ENCODE data around the gene PSMB10.

The PSMB10 gene

DNA sequence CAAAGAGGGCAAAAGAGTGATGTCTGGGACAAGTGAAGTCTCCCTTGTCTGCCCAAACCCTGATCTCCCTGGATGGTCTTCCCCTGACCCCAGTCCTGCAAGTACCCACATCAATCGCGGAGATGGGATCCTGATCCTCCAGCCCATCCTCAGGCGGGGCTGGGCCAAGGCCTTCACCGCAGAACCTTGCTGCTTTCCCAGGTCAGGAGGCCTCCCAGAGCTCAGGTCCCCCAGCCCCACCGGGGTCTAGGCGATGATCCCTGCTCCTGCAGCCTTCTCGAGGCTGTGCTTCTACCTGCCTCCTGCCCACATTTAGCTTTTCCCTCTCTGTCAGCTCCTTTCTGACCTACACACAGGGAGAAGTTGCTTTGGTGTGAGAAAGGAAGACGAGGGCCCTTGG, 25.5 kb upstream of the PSMB10 start:
- no peak overlapping the region for H3K4me3 ChIP-seq (replicated peaks in 1 of 2; ENCODE audit: low read depth in 2 of 2, low read length in 2 of 2)
- DNase-seq (ENCODE audit: low read depth in 2 of 2), result no peak
- TF ChIP-seq, protein P1, sequence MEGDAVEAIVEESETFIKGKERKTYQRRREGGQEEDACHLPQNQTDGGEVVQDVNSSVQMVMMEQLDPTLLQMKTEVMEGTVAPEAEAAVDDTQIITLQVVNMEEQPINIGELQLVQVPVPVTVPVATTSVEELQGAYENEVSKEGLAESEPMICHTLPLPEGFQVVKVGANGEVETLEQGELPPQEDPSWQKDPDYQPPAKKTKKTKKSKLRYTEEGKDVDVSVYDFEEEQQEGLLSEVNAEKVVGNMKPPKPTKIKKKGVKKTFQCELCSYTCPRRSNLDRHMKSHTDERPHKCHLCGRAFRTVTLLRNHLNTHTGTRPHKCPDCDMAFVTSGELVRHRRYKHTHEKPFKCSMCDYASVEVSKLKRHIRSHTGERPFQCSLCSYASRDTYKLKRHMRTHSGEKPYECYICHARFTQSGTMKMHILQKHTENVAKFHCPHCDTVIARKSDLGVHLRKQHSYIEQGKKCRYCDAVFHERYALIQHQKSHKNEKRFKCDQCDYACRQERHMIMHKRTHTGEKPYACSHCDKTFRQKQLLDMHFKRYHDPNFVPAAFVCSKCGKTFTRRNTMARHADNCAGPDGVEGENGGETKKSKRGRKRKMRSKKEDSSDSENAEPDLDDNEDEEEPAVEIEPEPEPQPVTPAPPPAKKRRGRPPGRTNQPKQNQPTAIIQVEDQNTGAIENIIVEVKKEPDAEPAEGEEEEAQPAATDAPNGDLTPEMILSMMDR (IDR thresholded peaks at IDR 0.05; ENCODE audit: low read depth, low read length), result no peak

DNA sequence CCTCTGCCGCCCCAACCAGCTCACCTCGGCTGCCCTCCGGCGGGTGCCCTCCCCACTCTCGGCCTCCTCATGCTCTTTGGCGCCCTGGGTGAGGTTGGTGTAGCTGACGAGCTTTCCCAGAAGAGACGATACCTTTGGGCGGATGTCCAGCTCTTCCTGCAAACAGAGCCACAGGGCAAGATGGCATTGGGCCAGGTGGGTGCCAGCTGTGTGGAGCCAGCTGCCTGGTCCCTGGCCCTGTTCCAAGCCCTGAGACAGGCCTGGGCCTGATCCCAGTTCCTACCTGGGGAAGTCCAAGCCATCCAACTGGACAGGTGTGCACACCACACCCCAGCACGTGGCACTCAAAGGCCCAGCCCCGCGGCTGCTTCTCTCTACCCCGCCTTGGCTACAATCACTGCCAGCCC, 24.9 kb upstream of the PSMB10 start:
- TF ChIP-seq, protein P1 (IDR thresholded peaks at IDR 0.05; ENCODE audit: low read depth, low read length), result no peak
- H3K4me3 ChIP-seq (replicated peaks in 1 of 2; ENCODE audit: low read depth in 2 of 2, low read length in 2 of 2), result no peak overlapping the region
- DNase-seq (ENCODE audit: low read depth in 2 of 2), result no peak

DNA sequence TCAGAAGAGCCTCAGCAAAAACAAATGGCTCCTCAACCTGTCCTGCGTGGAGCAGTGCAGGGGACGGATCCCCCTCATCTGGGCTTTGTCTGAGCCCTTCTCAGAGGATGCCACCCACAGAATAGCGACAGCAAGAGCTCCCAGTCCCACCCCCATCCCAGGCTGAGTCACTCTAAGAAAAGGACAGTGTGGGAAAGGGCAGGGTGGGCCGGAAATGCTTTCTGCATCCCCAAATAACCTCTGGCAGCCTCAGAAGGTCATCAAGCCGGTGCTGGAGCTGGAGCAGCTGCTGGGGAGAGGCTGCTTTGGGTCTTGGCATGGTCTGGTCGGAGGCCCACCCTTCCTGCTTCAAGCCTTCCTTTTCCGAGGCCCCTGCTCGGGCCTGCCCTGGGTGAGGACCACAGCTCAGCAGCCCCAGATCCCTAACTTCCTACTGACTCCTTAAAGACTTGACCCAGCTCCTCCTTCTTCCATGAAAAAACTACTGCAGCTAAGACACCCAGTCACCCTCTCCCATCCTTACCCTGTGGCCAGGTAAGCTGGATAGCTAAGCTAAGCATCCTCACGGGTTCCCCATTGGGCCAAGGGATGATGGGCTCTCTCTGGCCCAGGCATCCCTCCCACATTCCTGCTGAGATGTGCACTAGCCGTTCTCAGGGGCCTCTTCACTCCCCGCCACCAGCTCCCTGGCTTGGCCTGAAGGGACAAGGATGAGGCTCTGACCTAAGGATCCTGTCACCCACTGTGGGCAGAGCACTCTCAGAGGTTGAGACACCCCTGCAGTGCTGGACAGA, 23.1 kb upstream of the PSMB10 start:
- DNase-seq (ENCODE audit: low read depth in 2 of 2), result peak; percentile 74 to 76
- TF ChIP-seq, protein P1 (IDR thresholded peaks at IDR 0.05; ENCODE audit: low read depth, low read length), result no peak
- no peak overlapping the region for H3K4me3 ChIP-seq (replicated peaks in 1 of 2; ENCODE audit: low read depth in 2 of 2, low read length in 2 of 2)

DNA sequence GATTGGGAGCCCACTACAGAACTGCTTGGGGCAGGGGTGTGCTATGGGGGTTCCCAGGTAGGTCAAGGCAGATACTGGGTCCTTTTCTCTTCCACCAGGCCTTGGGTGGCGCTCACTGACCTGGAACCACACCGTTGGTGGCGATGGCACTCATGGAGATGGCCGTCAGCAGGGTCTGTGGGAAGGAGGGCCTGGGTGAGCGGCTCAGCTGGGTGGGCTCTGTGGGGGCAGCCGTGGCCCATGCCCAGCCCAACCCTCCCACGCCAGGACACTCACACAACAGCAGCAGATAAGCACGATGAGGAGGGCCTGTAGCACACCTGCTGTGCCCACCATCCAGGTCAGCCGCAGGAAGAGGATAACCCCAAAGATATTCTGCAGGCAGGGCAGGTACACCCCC, 21.0 kb upstream of the PSMB10 start:
- no peak for DNase-seq (ENCODE audit: low read depth in 2 of 2)
- no peak overlapping the region for H3K4me3 ChIP-seq (replicated peaks in 1 of 2; ENCODE audit: low read depth in 2 of 2, low read length in 2 of 2)
- TF ChIP-seq, protein P1 (IDR thresholded peaks at IDR 0.05; ENCODE audit: low read depth, low read length), result no peak

DNA sequence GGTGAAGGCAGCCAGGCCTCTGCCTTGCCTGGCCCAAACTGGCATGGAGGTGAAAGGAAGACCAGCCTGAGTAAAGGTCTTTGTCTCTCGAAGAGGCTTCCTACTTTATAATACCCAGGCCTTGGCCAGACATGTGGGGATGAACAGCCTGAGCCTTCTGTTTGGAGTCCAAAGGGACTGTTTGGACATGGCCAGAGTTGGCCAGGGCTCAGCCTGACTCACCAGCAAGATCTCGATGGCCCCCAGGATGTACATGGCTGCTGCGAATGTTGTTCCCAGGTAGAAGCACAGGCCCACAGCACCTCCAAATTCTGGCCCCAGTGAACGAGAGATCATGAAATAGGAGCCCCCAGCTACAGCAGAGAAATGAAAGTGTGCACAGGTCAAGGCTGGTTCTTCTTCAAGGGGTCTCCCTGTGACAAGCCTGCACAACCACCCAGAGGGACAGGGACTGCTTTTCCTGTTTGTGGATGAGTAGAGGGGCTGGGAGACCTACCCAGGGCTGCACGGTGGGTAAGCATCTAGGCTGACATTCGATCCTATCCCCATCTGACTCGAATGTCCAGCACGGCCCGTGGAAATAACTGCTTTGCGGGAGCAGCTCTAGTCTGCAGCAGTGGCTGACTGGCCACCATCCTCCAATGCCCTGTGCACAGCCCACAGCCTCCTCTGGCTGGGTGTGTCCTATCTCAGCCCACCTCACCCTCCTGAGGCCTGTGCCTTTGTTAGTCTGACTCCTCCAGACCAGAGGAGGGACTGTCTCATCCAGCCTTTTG, 18.0 kb upstream of the PSMB10 start:
- DNase-seq (ENCODE audit: low read depth in 2 of 2), result no peak
- H3K4me3 ChIP-seq (replicated peaks in 1 of 2; ENCODE audit: low read depth in 2 of 2, low read length in 2 of 2), result no peak overlapping the region
- TF ChIP-seq, protein P1 (IDR thresholded peaks at IDR 0.05; ENCODE audit: low read depth, low read length), result no peak

DNA sequence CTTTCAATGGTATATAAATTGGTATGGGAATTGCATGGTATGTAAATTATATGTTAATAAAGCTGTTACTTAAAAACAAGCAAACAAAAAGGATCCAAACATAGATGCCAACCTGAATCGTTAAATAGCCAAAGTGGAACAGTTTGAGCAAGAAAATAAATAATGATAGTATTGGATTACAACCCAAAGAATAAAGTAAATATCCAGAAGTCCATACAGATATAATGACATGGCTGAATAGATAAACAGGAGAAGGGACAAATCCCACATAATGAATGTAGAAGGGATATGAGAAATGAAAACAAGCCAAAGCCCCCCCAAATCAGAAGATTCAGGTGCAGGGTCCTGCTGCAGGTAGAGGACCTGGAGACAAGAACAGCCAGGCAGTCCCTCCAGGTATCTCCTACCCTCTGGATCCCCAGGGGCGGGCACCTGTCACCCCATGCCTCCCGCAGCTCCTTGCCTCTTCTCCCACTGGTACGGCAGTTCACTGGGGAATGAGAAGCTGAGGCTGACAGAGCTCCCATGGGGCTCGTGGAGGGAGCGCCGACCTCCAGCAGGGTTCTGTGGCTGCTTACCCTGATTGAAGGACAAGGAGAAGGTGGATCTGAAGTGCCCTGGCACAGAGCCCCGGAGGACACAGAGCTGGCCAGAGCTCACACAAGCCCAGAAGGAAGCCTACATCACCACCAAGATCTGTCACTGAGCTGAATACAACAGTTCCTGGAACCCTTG, 17.2 kb upstream of the PSMB10 start:
- H3K4me3 ChIP-seq (replicated peaks in 1 of 2; ENCODE audit: low read depth in 2 of 2, low read length in 2 of 2), result no peak overlapping the region
- TF ChIP-seq, protein P1 (IDR thresholded peaks at IDR 0.05; ENCODE audit: low read depth, low read length), result no peak
- DNase-seq (ENCODE audit: low read depth in 2 of 2), result no peak
